K562 (cell line): ENCODE data around the gene ZBTB7A. TPM values are rescaled to one million over a fixed set of nuclear protein-coding genes. Genes with fewer than 3 reads are reported as not detected.
A peak's percentile ranks its signal among the peaks of the same experiment; 100 is the strongest.

Experiments used
- ARNT ChIP-seq, 2 experiments: fragments of 450-650 bp; IDR thresholded peaks; 2 replicates each; pipeline ENCODE4 v1.6.1; 2016; ENCODE audit warnings: mild to moderate bottlenecking in 1 of 2
- BRF1 ChIP-seq: IDR thresholded peaks from 3 replicates; pipeline ENCODE4 v1.6.1; 2011; ENCODE audit warnings: borderline replicate concordance, mild to moderate bottlenecking; ENCODE audit not compliant: insufficient read length; ENCODE audit errors: extremely low read depth
- CSDE1 ChIP-seq, 2 experiments: fragments of 450-650 bp; IDR thresholded peaks; 2 replicates each; pipeline ENCODE4 v1.6.1; 2016; ENCODE audit warnings: mild to moderate bottlenecking in 1 of 2
- ELK1 ChIP-seq: sonication (generic); formaldehyde crosslinking; IDR thresholded peaks from 2 replicates; pipeline ENCODE4 v1.8.1; 2022; ENCODE audit warnings: missing genetic modification reagents
- EP400 ChIP-seq: fragments of 450-650 bp; IDR thresholded peaks from 2 replicates; pipeline ENCODE4 v1.6.1; 2017; ENCODE audit warnings: antibody characterized with exemption, mild to moderate bottlenecking, moderate library complexity
- ERF ChIP-seq: fragments of 450-650 bp; formaldehyde crosslinking; IDR thresholded peaks from 2 replicates; pipeline ENCODE4 v1.4.0; 2020; ENCODE audit warnings: mild to moderate bottlenecking, mixed read lengths
- GMEB1 ChIP-seq: fragments of 250-450 bp; sonication (Bioruptor Pico); IDR thresholded peaks from 2 replicates; pipeline ENCODE4 v1.4.0; 2020; ENCODE audit warnings: mild to moderate bottlenecking
- GTF3C2 ChIP-seq: IDR thresholded peaks from 3 replicates; pipeline ENCODE4 v1.6.1; 2011; ENCODE audit warnings: borderline replicate concordance, mild to moderate bottlenecking, moderate library complexity; ENCODE audit not compliant: insufficient read length; ENCODE audit errors: extremely low read depth
- HDAC6 ChIP-seq: IDR thresholded peaks from 2 replicates; pipeline ENCODE4 v1.6.1; 2012; ENCODE audit warnings: low read depth, mild to moderate bottlenecking, control low read depth, inconsistent platforms, low read length, moderate library complexity
- HES1 ChIP-seq: fragments of 450-650 bp; IDR thresholded peaks from 2 replicates; pipeline ENCODE4 v1.6.1; 2016; ENCODE audit warnings: low read depth, mild to moderate bottlenecking, moderate library complexity
- ILF3 ChIP-seq: fragments of 450-650 bp; IDR thresholded peaks from 2 replicates; pipeline ENCODE4 v1.6.1; 2018; ENCODE audit warnings: antibody characterized with exemption, mild to moderate bottlenecking, moderate library complexity, borderline replicate concordance
- MCM7 ChIP-seq, 2 experiments: fragments of 450-650 bp; IDR thresholded peaks; 2 replicates each; pipeline ENCODE4 v1.6.1; 2016 to 2018
- MTF1 ChIP-seq: fragments of 250-450 bp; sonication (Bioruptor Pico); IDR thresholded peaks from 2 replicates; pipeline ENCODE4 v1.9.0; 2021; ENCODE audit warnings: moderate library complexity, mild to moderate bottlenecking, inconsistent platforms, borderline replicate concordance
- MYBL2 ChIP-seq, 2 experiments: fragments of 450-650 bp in 1 of 2; sonication (generic) in 1 of 2; formaldehyde crosslinking in 1 of 2; IDR thresholded peaks; 2 replicates each; pipeline versions ENCODE4 v1.6.1 to v1.8.1; 2017 to 2022; ENCODE audit warnings: borderline replicate concordance in 1 of 2, inconsistent platforms in 1 of 2, low read depth in 1 of 2, mild to moderate bottlenecking in 1 of 2, missing genetic modification reagents in 1 of 2, moderate library complexity in 1 of 2
- NUFIP1 ChIP-seq: fragments of 450-650 bp; IDR thresholded peaks from 2 replicates; pipeline ENCODE4 v1.6.1; 2018; ENCODE audit not compliant: partially characterized antibody
- OTX1 ChIP-seq: fragments of 450-650 bp; formaldehyde crosslinking; IDR thresholded peaks from 2 replicates; pipeline ENCODE4 v1.4.0; 2022; ENCODE audit warnings: mild to moderate bottlenecking
- PCBP1 ChIP-seq: fragments of 200-400 bp; formaldehyde crosslinking; IDR thresholded peaks from 2 replicates; pipeline ENCODE4 v1.6.1; 2018; ENCODE audit warnings: mild to moderate bottlenecking, low read depth, low read length; ENCODE audit not compliant: poor library complexity, severe bottlenecking
- SP1 ChIP-seq: sonication (generic); formaldehyde crosslinking; IDR thresholded peaks from 2 replicates; pipeline ENCODE4 v1.8.1; 2022; ENCODE audit warnings: mild to moderate bottlenecking, missing genetic modification reagents
- ZNF134 ChIP-seq: fragments of 250-450 bp; sonication (Bioruptor Pico); conservative IDR thresholded peaks from 2 replicates; pipeline ENCODE4 v1.4.0; 2020
- ZNF274 ChIP-seq: IDR thresholded peaks from 2 replicates; pipeline ENCODE4 v1.6.1; 2011; ENCODE audit warnings: low read depth, mild to moderate bottlenecking, low read length, moderate library complexity, borderline replicate concordance
- ZNF583 ChIP-seq: fragments of 250-450 bp; sonication (Bioruptor Pico); IDR thresholded peaks from 2 replicates; pipeline ENCODE4 v1.4.0; 2020
- ZNF79 ChIP-seq: fragments of 250-450 bp; sonication (Bioruptor Pico); IDR thresholded peaks from 2 replicates; pipeline ENCODE4 v1.4.0; 2020; ENCODE audit warnings: low read depth, mild to moderate bottlenecking, moderate library complexity
- polyA plus RNA-seq, 8 experiments: library from polyadenylated mRNA; depleted of rRNA in 4 of 8; stranded (reverse) in 5 of 8; unstranded in 3 of 8; fragments of >200 nt; fragmentation: Nextera tagmentation in 2 of 8; fragmentation: Illumina TruSeq in 1 of 8; extraction: Ambion mirVana in 2 of 8; extraction: Trizol in 1 of 8; gene quantifications; 2 replicates each; pipeline versions ENCODE4 v1.2.1 to v1.2.3, GENCODE V29; 2011 to 2014; ENCODE audit warnings: inconsistent platforms in 1 of 8, missing spikeins in 1 of 8
- total RNA-seq, 7 experiments: library from RNA; depleted of rRNA in 6 of 7; stranded (reverse); fragments of >200 nt in 6 of 7; fragmentation: Illumina TruSeq in 2 of 7; extraction: Trizol in 2 of 7; gene quantifications; 2 replicates each; pipeline versions ENCODE4 v1.2.1 to v1.2.3, GENCODE V29; 2011 to 2021; ENCODE audit warnings: low replicate concordance in 1 of 7

Gene ZBTB7A
- total and polyA plus RNA-seq, 9 of the 15 experiments (the other 6 are each of a cell fraction or from before 2014, with no cell fraction given), result 0.11 to 34.0 (median 4.6) TPM

GRCh38 chr19:4065430-4066175 is 1.1 kb downstream of the ZBTB7A start (continued):
- TF ChIP-seq MCM7 (IDR thresholded peaks at IDR 0.05) (no peak), ELK1 (no peak), ZNF583 (CRISPR knock-in tag) (no peak), SP1 (CRISPR knock-in tag) (peak; percentile 85), OTX1 (CRISPR knock-in tag) (no peak), NUFIP1 (no peak), GTF3C2 (no peak), ZNF274 (no peak), ERF (CRISPR knock-in tag) (no peak), MTF1 (no peak), ZNF79 (CRISPR knock-in tag) (no peak), GMEB1 (CRISPR knock-in tag) (peak; percentile 82), ARNT (IDR thresholded peaks at IDR 0.05) (no peak), MYBL2 (IDR thresholded peaks at IDR 0.05; ENCODE audit: low read depth) (no peak), MYBL2 (CRISPR knock-in tag; IDR thresholded peaks at IDR 0.05; ENCODE audit: borderline replicate concordance) (no peak), HES1 (no peak), ZNF134 (no peak), CSDE1 (IDR thresholded peaks at IDR 0.05) (no peak), EP400 (no peak), ILF3 (no peak), BRF1 (no peak), PCBP1 (peak; percentile 48), HDAC6 (no peak)
